NCI-H524 treated with DMSO at 0.1 percent for 48 hours (cell line): ENCODE measurements around the gene AMD1.
"Not testable (repeated sequence)": the region's sequence is repeated elsewhere in the genome, so short reads cannot be mapped to it uniquely, and the experiment has no call there.

ENCODE experiments used
- DNase-seq: peaks from one replicate; lab custom pipeline; 2025; lab: John Stamatoyannopoulos, UW

The AMD1 gene

GRCh38 chr6:110877569-110877968 lies 3.0 kb downstream of the AMD1 start:
- no peak for DNase-seq

DNA sequence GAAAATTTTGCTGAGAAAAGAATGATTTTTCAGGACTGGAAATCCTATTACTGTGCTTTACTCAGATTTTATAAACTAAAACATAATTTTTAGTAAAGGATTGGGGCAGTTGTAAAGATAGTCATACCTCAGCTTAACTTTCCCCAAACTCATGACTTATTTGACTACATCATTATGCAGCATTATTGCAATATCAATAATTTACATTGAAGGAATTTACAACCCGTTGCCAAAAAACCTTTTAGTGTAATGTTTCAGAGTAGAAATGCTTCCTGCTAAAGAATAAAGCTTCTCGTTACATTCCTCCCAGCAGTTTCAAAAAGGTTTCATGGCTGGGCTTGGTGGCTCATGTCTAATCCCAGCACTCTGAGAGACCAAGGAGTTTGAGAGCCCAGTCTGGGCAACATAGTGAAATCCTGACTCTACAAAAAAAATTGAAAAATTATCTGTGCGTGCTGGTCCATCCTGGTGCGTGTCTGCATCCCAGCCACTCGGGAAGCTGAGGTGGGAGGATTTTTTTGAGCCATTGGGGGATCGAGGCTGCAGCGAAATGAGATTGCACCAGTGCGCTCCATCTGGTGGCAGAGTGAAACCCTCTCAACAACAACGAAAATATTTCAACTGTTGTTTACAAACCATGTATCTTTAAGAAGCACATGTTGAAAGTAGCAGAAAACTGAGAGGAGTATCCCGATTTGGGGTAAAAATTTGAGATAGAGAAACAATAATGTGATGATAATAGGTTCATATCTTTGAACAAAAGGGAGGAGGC lies 4.4 kb downstream of the AMD1 start:
- DNase-seq, result no peak

- no peak for DNase-seq
Observed at GRCh38 chr6:110880651-110881050, 6.1 kb downstream of the AMD1 start.

DNA sequence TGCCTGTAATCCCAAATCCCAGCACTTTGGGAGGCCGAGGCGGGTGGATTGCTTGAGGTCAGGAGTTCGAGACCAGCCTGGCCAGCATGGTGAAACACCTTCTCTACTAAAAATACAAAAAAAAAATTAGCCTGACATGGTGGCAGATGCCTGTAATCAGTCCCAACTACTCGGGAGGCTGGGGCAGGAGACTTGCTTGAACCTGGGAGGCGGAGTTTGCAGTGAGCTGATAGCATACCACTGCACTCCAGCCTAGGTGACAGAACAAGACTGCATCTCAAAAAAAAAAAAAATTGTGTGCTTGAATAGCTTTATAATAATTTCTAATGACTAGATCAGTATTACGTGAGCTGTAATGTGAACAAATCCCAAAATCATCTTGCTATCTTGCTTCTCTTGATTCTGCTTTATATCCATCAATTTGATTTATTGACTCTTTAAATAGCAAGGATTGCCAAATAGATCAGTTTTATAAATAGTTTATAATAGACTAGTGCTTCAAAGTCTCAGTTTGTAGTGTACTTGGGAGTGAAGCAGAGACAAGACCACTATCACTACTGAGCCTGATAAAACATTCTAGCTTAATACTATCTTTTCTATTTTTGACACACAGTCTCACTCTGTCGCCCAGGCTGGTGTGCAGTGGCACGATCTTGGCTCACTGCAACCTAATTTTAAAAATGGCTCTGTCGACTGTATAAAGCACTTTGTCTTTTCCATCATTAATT lies 7.1 kb downstream of the AMD1 start:
- no peak for DNase-seq

DNA sequence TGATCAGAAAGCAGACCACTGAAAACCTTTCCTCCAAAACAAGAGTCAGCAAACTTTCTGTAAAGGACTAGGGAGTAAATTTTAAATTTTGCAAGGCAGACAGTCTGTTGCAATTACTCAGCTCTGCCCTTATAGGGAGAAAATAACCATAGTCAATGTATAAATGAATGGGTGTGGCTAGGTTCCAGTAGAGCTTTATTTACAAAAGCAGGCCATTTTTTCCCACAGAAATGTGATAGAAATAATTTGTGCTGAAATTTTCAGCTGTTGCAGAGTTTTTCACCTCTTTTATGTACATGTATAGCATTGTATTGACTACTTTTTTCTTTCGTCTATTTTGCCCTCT lies 7.7 kb downstream of the AMD1 start:
- DNase-seq, result no peak

GRCh38 chr6:110882824-110883554 lies 8.4 kb downstream of the AMD1 start:
- DNase-seq, result no peak

- DNase-seq, result no peak
Observed at GRCh38 chr6:110884321-110884720, 9.7 kb downstream of the AMD1 start.

DNA sequence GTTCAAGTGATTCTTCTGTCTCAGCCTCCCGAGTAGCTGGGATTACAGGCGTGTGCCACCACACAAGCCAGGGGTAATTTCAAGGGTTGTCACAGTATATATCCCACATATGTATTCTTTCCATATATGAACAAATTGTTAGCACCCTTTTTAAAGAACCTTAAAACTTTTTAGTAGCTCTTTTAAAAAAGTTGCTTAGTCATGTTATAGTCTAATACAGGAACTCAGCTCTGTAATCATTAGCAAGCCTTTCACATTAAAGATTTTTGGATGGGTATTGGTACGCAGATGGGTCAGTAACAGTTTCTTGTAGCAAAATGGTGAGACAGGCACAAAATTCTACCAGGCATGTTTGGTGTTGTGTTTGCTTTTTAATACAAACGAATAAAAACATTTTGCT lies 10.9 kb downstream of the AMD1 start:
- DNase-seq, result no peak

- DNase-seq, result no peak
Observed at GRCh38 chr6:110886555-110887167, 12.1 kb downstream of the AMD1 start.

- DNase-seq, result no peak
Observed at GRCh38 chr6:110890288-110890687, 15.7 kb downstream of the AMD1 start.

GRCh38 chr6:110895907-110896608 lies 21.5 kb downstream of the AMD1 start:
- no peak for DNase-seq

- no peak for DNase-seq
Observed at GRCh38 chr6:110897433-110897832, 22.8 kb downstream of the AMD1 start.

GRCh38 chr6:110898111-110898510 lies 23.5 kb downstream of the AMD1 start:
- no peak for DNase-seq

DNA sequence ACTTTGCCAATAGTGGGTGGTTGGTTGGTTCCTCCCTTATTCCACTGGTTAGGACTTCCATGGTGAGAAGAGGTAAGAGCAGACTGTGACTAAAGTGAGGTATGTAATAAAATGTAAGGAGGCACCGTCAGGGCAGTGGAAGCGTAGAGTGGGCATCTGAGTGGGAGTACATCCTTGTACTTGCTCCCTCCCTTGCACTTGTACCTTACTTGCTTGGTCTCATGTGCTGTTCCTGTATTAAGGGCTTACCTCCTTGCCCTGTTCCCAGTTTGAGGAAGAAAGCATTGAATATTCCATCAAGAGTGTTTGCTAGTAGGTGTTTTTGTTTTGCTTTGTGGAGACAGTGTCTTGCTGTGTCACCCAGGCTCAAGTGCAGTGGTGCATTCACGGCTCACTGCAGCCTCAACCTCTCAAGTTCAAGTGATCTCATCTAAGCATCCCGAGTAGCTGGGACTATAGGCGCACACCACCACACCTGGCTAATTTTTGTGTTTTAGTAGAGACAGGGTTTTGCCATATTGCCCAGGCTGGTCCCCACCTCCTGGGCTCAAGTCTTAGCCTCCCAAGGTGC lies 25.5 kb downstream of the AMD1 start:
- DNase-seq, result no peak

GRCh38 chr6:110901601-110902000 lies 27.0 kb downstream of the AMD1 start:
- not testable (repeated sequence) for DNase-seq

DNA sequence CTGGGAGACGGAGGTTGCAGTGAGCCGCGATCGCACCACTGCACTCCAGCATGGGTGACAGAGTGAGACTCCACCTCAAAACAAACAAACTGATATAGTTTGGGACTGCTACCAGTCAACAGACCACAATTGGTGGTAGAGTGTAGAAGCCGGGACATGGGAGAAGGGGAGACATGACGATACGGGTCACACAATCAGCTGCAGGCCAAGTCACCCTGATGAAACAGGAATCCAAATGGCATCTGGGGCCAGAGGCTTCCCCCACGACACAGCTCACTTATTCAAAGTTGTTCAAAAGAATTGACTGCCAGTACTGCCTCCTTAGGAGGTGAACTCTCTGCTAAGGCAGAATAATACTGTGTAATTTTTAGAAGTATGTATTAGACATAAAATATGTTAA lies 27.5 kb downstream of the AMD1 start:
- no peak for DNase-seq

- DNase-seq, result not testable (repeated sequence)
Observed at GRCh38 chr6:110906273-110906672, 31.7 kb downstream of the AMD1 start.

DNA sequence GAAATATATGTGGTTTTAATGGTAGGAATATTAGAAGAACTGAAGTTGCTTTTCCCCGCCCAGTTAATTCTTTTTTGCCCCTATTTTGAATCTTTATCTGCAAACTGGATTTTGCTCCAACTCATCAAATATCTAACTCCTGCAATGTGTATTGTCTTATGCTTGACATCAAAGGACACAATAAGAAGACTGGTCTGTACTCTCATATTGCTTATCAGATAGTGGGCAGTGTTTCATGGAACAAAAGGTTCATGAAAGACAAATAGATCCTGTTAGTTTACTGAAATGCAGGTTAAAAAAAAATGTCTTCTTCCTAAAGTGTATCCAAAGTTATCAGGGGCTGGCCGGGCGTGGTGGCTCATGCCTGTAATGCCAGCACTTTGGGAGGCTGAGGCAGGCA lies 56.2 kb downstream of the AMD1 start:
- DNase-seq, result no peak

- DNase-seq, result no peak
Observed at GRCh38 chr6:110933912-110934311, 59.3 kb downstream of the AMD1 start.

DNA sequence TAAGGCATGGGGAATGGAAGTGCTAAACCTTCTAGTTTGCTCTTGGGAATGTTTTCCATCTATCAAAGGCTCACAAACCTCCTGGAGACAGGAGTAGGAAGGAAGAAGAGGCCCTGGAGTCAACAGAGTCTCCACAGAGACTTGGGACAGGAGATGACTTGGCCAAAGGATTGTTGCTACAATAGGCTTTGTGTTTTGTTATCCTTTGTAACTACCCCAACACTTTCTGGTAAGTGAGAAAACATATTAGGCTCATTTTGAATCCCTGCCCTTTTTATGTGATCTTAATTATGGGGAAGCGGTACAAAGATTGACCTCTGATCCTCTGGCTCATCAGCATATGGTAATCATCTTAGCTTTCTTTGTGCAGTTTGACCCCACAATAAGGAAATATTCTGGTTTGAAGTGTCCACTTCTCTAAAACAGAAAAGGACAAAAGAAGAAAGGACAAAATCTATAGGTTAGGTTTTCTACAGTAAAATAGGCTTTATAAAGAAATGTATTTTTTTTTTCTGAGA lies 59.9 kb downstream of the AMD1 start:
- no peak for DNase-seq

DNA sequence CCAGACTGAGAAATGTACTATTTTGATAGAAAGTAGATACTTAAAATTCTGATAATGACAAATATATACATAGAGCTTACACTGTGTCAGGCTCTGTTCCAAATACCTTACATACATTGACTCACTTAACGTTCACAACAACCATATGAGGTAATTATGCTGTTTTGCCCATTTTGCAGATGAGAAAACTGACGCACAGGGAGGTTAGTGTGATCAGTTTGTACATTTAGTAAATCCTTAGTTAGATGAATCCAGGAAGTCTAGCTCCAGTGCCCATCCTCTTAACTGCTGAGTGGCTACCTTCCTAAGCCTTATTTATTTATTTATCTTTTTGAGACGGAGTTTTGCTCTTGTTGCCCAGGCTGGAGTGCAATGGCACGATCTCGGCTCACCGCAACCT lies 60.6 kb downstream of the AMD1 start:
- no peak for DNase-seq
